MM.1S (cell line): ENCODE data around the gene LRRN2.

Source experiments
- CTCF ChIP-seq: fragments of 300-600 bp; sonication (generic); IDR thresholded peaks from 2 replicates; pipeline ENCODE4 v1.5.1; 2016; ENCODE audit warnings: antibody characterized with exemption, low read length, mixed read lengths
- EZH2 ChIP-seq: fragments of 300-600 bp; sonication (generic); optimal IDR thresholded peaks from 2 replicates; pipeline ENCODE3; 2017; ENCODE audit warnings: low read depth, mild to moderate bottlenecking, antibody characterized with exemption, low read length, mixed read lengths
- EZH2phosphoT487 ChIP-seq: fragments of 300-600 bp; sonication (generic); IDR thresholded peaks from 2 replicates; pipeline ENCODE4 v1.6.1; 2018; ENCODE audit warnings: antibody characterized with exemption, low read length

GRCh38 chr1:204623894-204624361 lies 61.6 kb downstream of the LRRN2 start:
- TF ChIP-seq CTCF (peak; percentile 53), EZH2phosphoT487 (no peak), EZH2 (no peak)
